Measurements from ENCODE around the gene KLF6.

Gene KLF6

DNA sequence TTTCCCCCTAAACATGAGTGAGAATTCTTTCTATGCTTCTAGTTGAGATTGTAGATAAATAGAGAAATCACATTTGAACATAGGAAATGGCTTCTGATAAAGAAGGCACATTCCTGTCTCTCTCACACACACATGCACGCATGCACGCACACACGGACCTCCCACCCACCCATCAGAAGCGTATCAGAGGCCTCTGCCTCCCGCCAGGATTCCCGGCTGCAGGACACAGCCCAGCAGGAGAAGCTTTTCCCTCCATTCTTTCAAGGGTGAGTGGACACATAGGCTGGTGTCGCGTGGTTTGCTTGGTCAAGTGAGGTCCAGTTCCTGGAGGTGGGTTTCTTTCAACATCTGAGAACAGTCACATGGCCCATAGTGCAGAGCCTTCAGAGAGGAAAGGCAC is 34.2 kb downstream of the KLF6 start:
- Histone ChIP-seq H3K23ac (ENCODE audit: low read depth, low read length, poor library complexity) (no peak overlapping the region), H3K79me1 (ENCODE audit: low read depth, low read length) (no peaks in the 10 kb centered on the region), H2AK5ac (ENCODE audit: low read depth, low read length) (no peak overlapping the region), H2BK120ac (ENCODE audit: low read depth, low read length) (no peak overlapping the region), H3K27me3 (ENCODE audit: control insufficient read depth in 3 of 3, insufficient read depth in 3 of 3, low read depth in 1 of 3, low read length in 3 of 3) (no peaks in the 10 kb centered on the region), H3K14ac (ENCODE audit: low read length) (no peak overlapping the region), H3K9ac (ENCODE audit: low read depth, low read length, poor library complexity) (no peak overlapping the region), H3K36me3 (replicated peaks in 1 of 2; ENCODE audit: control insufficient read depth in 2 of 2, insufficient read depth in 2 of 2, low read length in 2 of 2) (no peaks in the 10 kb centered on the region), H4K91ac (ENCODE audit: low read depth, low read length, poor library complexity) (no peak overlapping the region), H2BK15ac (ENCODE audit: low read length) (no peak overlapping the region), H3K18ac (ENCODE audit: low read length) (no peak overlapping the region), H3K4ac (ENCODE audit: low read length) (no peak overlapping the region), H2BK12ac (ENCODE audit: low read length) (no peak overlapping the region), H3K9me3 (replicated peaks in 1 of 2; ENCODE audit: control insufficient read depth in 2 of 2, insufficient read depth in 1 of 2, low read depth in 1 of 2, low read length in 2 of 2) (no peaks in the 10 kb centered on the region), H2AFZ (ENCODE audit: low read length) (peak overlapping the region; percentile 33), H3K4me2 (ENCODE audit: insufficient read depth, low read length, poor library complexity, severe bottlenecking) (no peak overlapping the region), H3K4me3 (ENCODE audit: low read length in 2 of 2) (no peak overlapping the region), H3K4me1 (ENCODE audit: control insufficient read depth in 2 of 2, insufficient read depth in 1 of 2, low read depth in 1 of 2, low read length in 2 of 2) (peaks cover 0 to 16% of the 10 kb centered on the region in 2 donors), H2BK5ac (ENCODE audit: low read length) (no peak overlapping the region), H3K27ac (replicated peaks; ENCODE audit: low read length) (no peak overlapping the region), H4K8ac (ENCODE audit: low read depth, low read length) (no peak overlapping the region)
- no CpG with 5 or more reads among the region's 8 CpGs for WGBS, 2 donors (ENCODE audit: extremely low coverage in 2 of 2, insufficient read length in 2 of 2, insufficient replicate concordance in 1 of 2)
- DNase-seq (ENCODE audit: low spot score): no peak

DNA sequence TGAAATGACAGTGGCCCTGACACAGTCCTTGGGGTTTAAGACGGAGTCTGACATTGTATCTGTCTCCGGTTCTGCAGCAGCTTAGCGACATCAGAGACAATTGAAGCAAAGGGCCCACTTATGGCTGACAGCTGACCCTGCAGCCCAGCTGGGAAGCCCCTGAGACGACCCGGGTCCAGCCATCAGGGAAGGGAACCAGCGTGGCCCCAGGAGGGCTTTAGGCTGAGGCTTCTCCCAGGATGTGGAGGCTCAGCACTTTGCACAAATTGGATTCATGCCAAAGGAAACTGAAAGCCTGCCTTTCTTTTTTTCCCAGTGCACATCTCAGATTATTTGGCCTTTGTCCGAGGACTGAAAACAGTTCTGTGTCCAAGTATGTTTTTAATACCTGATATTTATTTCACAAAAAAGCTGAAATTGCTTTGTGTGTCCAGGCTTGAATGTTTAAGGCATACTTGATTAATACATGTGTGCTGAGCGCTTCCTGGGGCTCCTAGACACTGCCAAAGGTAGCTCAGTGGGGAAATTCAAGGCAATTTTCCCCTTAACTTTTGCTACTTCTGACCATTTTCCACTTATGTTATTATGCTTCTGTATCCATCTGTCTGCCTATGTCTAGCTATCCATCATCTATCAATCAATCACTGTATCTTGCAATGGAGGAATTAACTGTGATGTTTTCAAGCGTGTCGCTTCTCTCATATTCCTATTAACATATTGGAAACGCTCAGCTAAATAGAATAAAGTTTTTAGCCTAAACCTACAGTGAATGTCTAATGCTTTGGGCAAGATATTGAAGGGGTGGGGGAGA is 34.8 kb downstream of the KLF6 start:
- H3K18ac ChIP-seq (ENCODE audit: low read length): no peak overlapping the region
- H4K8ac ChIP-seq (ENCODE audit: low read depth, low read length): no peak overlapping the region
- H3K4me1 ChIP-seq (ENCODE audit: control insufficient read depth in 2 of 2, insufficient read depth in 1 of 2, low read depth in 1 of 2, low read length in 2 of 2): peaks cover 2 to 18% of the 10 kb centered on the region in 2 donors
- no peak for DNase-seq (ENCODE audit: low spot score)
- H3K79me1 ChIP-seq (ENCODE audit: low read depth, low read length): no peaks in the 10 kb centered on the region
- H3K27ac ChIP-seq (replicated peaks; ENCODE audit: low read length): no peak overlapping the region
- H3K9me3 ChIP-seq (replicated peaks in 1 of 2; ENCODE audit: control insufficient read depth in 2 of 2, insufficient read depth in 1 of 2, low read depth in 1 of 2, low read length in 2 of 2): no peaks in the 10 kb centered on the region
- H2AFZ ChIP-seq (ENCODE audit: low read length): peak overlapping the region; percentile 75
- no peak overlapping the region for H4K91ac ChIP-seq (ENCODE audit: low read depth, low read length, poor library complexity)
- no peak overlapping the region for H3K4me2 ChIP-seq (ENCODE audit: insufficient read depth, low read length, poor library complexity, severe bottlenecking)
- no peak overlapping the region for H2BK15ac ChIP-seq (ENCODE audit: low read length)
- H3K36me3 ChIP-seq (replicated peaks in 1 of 2; ENCODE audit: control insufficient read depth in 2 of 2, insufficient read depth in 2 of 2, low read length in 2 of 2): no peaks in the 10 kb centered on the region
- no peak overlapping the region for H3K9ac ChIP-seq (ENCODE audit: low read depth, low read length, poor library complexity)
- no peak overlapping the region for H3K4ac ChIP-seq (ENCODE audit: low read length)
- no peak overlapping the region for H3K14ac ChIP-seq (ENCODE audit: low read length)
- H2BK120ac ChIP-seq (ENCODE audit: low read depth, low read length): no peak overlapping the region
- no peak overlapping the region for H2AK5ac ChIP-seq (ENCODE audit: low read depth, low read length)
- H3K27me3 ChIP-seq (ENCODE audit: control insufficient read depth in 3 of 3, insufficient read depth in 3 of 3, low read depth in 1 of 3, low read length in 3 of 3): no peaks in the 10 kb centered on the region
- no peak overlapping the region for H2BK5ac ChIP-seq (ENCODE audit: low read length)
- H2BK12ac ChIP-seq (ENCODE audit: low read length): no peak overlapping the region
- WGBS, 2 donors (ENCODE audit: extremely low coverage in 2 of 2, insufficient read length in 2 of 2, insufficient replicate concordance in 1 of 2): no CpG with 5 or more reads among the region's 11 CpGs
- H3K4me3 ChIP-seq (ENCODE audit: low read length in 2 of 2): no peak overlapping the region
- H3K23ac ChIP-seq (ENCODE audit: low read depth, low read length, poor library complexity): no peak overlapping the region

DNA sequence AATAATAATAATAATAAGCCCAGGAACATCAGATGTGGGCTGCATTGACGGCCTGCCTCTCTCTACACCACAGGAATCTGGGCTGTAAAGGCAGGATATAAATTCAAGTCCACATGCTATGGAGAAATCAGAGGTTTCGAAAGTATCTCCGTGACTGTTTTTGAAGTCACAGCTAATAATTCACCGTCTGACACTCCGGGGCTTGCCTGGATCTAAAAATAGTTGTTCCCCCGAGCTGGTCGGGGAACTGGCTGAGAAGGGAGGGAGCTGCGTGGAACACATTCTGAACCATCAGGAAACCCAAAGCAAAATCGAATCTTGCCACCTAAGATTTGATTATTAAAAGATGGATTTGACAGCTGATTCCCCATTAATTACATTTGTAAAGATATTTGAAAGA is 35.4 kb downstream of the KLF6 start:
- H3K36me3 ChIP-seq (replicated peaks in 1 of 2; ENCODE audit: control insufficient read depth in 2 of 2, insufficient read depth in 2 of 2, low read length in 2 of 2): no peaks in the 10 kb centered on the region
- no CpG with 5 or more reads among the region's 9 CpGs for WGBS, 2 donors (ENCODE audit: extremely low coverage in 2 of 2, insufficient read length in 2 of 2, insufficient replicate concordance in 1 of 2)
- no peak overlapping the region for H2BK15ac ChIP-seq (ENCODE audit: low read length)
- H3K4ac ChIP-seq (ENCODE audit: low read length): no peak overlapping the region
- DNase-seq (ENCODE audit: low spot score): no peak
- H3K9me3 ChIP-seq (replicated peaks in 1 of 2; ENCODE audit: control insufficient read depth in 2 of 2, insufficient read depth in 1 of 2, low read depth in 1 of 2, low read length in 2 of 2): no peaks in the 10 kb centered on the region
- no peak overlapping the region for H3K4me3 ChIP-seq (ENCODE audit: low read length in 2 of 2)
- H3K79me1 ChIP-seq (ENCODE audit: low read depth, low read length): no peaks in the 10 kb centered on the region
- H4K8ac ChIP-seq (ENCODE audit: low read depth, low read length): no peak overlapping the region
- peaks cover 2 to 20% of the 10 kb centered on the region in 2 donors for H3K4me1 ChIP-seq (ENCODE audit: control insufficient read depth in 2 of 2, insufficient read depth in 1 of 2, low read depth in 1 of 2, low read length in 2 of 2)
- H3K4me2 ChIP-seq (ENCODE audit: insufficient read depth, low read length, poor library complexity, severe bottlenecking): no peak overlapping the region
- no peak overlapping the region for H4K91ac ChIP-seq (ENCODE audit: low read depth, low read length, poor library complexity)
- H2BK120ac ChIP-seq (ENCODE audit: low read depth, low read length): no peak overlapping the region
- no peak overlapping the region for H2AK5ac ChIP-seq (ENCODE audit: low read depth, low read length)
- H3K14ac ChIP-seq (ENCODE audit: low read length): no peak overlapping the region
- no peaks in the 10 kb centered on the region for H3K27me3 ChIP-seq (ENCODE audit: control insufficient read depth in 3 of 3, insufficient read depth in 3 of 3, low read depth in 1 of 3, low read length in 3 of 3)
- no peak overlapping the region for H2BK12ac ChIP-seq (ENCODE audit: low read length)
- H3K27ac ChIP-seq (replicated peaks; ENCODE audit: low read length): no peak overlapping the region
- H3K9ac ChIP-seq (ENCODE audit: low read depth, low read length, poor library complexity): no peak overlapping the region
- H3K23ac ChIP-seq (ENCODE audit: low read depth, low read length, poor library complexity): no peak overlapping the region
- H2BK5ac ChIP-seq (ENCODE audit: low read length): no peak overlapping the region
- H2AFZ ChIP-seq (ENCODE audit: low read length): peak overlapping the region; percentile 75
- H3K18ac ChIP-seq (ENCODE audit: low read length): no peak overlapping the region

DNA sequence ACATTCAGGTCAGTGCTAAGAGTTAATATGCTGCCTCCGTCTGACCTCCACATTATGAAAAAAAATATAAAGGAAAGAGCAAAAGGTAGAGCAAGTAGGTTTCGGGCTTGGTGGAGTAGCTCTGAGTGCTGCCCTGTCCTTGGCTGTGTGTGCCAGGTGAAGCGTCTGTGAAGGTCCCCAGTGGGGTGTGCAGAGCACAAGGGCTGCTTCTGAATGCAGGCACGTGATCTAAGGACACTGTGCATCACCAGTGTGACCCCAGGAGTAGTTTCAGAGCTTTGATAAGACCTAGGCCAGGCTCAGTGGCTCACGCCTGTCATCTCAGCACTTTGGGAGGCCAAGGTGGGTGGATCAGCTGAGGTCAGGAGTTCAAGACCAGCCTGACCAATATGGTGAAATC is 36.0 kb downstream of the KLF6 start:
- H3K27ac ChIP-seq (replicated peaks; ENCODE audit: low read length): no peak overlapping the region
- H3K14ac ChIP-seq (ENCODE audit: low read length): no peak overlapping the region
- peaks cover 2 to 20% of the 10 kb centered on the region in 2 donors for H3K4me1 ChIP-seq (ENCODE audit: control insufficient read depth in 2 of 2, insufficient read depth in 1 of 2, low read depth in 1 of 2, low read length in 2 of 2)
- H2BK5ac ChIP-seq (ENCODE audit: low read length): no peak overlapping the region
- no peak overlapping the region for H3K23ac ChIP-seq (ENCODE audit: low read depth, low read length, poor library complexity)
- H2AK5ac ChIP-seq (ENCODE audit: low read depth, low read length): no peak overlapping the region
- H2BK15ac ChIP-seq (ENCODE audit: low read length): no peak overlapping the region
- H3K18ac ChIP-seq (ENCODE audit: low read length): peak overlapping the region; percentile 18
- no peak overlapping the region for H3K4me2 ChIP-seq (ENCODE audit: insufficient read depth, low read length, poor library complexity, severe bottlenecking)
- no peaks in the 10 kb centered on the region for H3K79me1 ChIP-seq (ENCODE audit: low read depth, low read length)
- no peaks in the 10 kb centered on the region for H3K9me3 ChIP-seq (replicated peaks in 1 of 2; ENCODE audit: control insufficient read depth in 2 of 2, insufficient read depth in 1 of 2, low read depth in 1 of 2, low read length in 2 of 2)
- H2AFZ ChIP-seq (ENCODE audit: low read length): no peak overlapping the region
- H3K4ac ChIP-seq (ENCODE audit: low read length): no peak overlapping the region
- no peak for DNase-seq (ENCODE audit: low spot score)
- H2BK12ac ChIP-seq (ENCODE audit: low read length): no peak overlapping the region
- H3K36me3 ChIP-seq (replicated peaks in 1 of 2; ENCODE audit: control insufficient read depth in 2 of 2, insufficient read depth in 2 of 2, low read length in 2 of 2): no peaks in the 10 kb centered on the region
- no peaks in the 10 kb centered on the region for H3K27me3 ChIP-seq (ENCODE audit: control insufficient read depth in 3 of 3, insufficient read depth in 3 of 3, low read depth in 1 of 3, low read length in 3 of 3)
- WGBS, 2 donors (ENCODE audit: extremely low coverage in 2 of 2, insufficient read length in 2 of 2, insufficient replicate concordance in 1 of 2): no CpG with 5 or more reads among the region's 5 CpGs
- H3K4me3 ChIP-seq (ENCODE audit: low read length in 2 of 2): no peak overlapping the region
- no peak overlapping the region for H2BK120ac ChIP-seq (ENCODE audit: low read depth, low read length)
- no peak overlapping the region for H3K9ac ChIP-seq (ENCODE audit: low read depth, low read length, poor library complexity)
- no peak overlapping the region for H4K8ac ChIP-seq (ENCODE audit: low read depth, low read length)
- no peak overlapping the region for H4K91ac ChIP-seq (ENCODE audit: low read depth, low read length, poor library complexity)

Data from neuronal stem cell (in vitro differentiated cells).